Suprapubic skin (tissue), 4 donors: Measurements from ENCODE around the gene GJA3.

ENCODE experiments used
- POLR2A ChIP-seq, 2 donors: fragments of 450-650 bp; IDR thresholded peaks; one replicate each; pipeline ENCODE4 v1.6.1; 2017; ENCODE audit warnings: antibody characterized with exemption in 2 of 2, mild to moderate bottlenecking in 2 of 2, moderate library complexity in 2 of 2
- POLR2AphosphoS5 ChIP-seq, 3 donors: sonication (generic); formaldehyde crosslinking; IDR thresholded peaks; one replicate each; pipeline ENCODE4 v1.6.1; 2017; ENCODE audit warnings: antibody characterized with exemption in 3 of 3
- TF ChIP-seq, protein P1 (sequence below), 2 donors: fragments of 200-600 bp in 1 of 2; fragments of 450-650 bp in 1 of 2; sonication (generic) in 1 of 2; IDR thresholded peaks; one replicate each; pipeline ENCODE4 v1.5.1; 2016 to 2019; ENCODE audit warnings: antibody characterized with exemption in 2 of 2, mild to moderate bottlenecking in 1 of 2, moderate library complexity in 1 of 2

DNA sequence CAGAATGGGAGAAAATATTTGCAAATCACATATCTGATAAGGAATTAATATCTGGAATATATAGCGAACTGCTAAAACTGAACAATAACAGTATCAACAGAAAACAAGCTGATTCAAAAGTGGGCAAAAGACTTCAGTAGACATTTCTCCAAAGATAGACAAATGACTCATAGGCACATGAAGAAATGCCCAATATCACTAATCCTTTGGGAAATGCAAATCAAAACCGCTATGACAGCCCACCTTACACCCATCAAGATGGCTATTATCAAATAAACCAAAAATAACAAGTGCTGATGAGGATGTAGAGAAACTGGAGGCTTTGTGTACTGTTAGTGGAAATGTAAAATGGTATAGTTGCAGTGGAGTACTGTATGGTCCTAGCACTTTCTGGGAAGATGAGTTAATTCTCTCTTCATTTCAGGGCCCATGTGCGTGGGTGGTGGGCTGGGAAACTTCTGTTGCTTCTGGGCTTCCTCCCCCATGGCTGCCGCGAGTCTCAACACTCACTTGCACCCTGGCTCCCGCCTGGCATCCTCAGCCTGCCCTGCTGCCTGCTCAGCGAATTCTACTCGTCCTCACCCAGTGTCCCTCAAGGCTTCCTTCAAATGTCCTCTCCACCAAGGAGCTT lies 12.4 kb upstream of the GJA3 start:
- TF ChIP-seq, protein P1, sequence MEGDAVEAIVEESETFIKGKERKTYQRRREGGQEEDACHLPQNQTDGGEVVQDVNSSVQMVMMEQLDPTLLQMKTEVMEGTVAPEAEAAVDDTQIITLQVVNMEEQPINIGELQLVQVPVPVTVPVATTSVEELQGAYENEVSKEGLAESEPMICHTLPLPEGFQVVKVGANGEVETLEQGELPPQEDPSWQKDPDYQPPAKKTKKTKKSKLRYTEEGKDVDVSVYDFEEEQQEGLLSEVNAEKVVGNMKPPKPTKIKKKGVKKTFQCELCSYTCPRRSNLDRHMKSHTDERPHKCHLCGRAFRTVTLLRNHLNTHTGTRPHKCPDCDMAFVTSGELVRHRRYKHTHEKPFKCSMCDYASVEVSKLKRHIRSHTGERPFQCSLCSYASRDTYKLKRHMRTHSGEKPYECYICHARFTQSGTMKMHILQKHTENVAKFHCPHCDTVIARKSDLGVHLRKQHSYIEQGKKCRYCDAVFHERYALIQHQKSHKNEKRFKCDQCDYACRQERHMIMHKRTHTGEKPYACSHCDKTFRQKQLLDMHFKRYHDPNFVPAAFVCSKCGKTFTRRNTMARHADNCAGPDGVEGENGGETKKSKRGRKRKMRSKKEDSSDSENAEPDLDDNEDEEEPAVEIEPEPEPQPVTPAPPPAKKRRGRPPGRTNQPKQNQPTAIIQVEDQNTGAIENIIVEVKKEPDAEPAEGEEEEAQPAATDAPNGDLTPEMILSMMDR (IDR thresholded peaks at IDR 0.05), result no peak
- no peak for TF ChIP-seq POLR2A (IDR thresholded peaks at IDR 0.05)
- TF ChIP-seq POLR2AphosphoS5 (IDR thresholded peaks at IDR 0.05), result no peak
